K562 (cell line): ENCODE data around the gene EFNA5.

Experiments used
- ESRRA ChIP-seq: fragments of 450-650 bp; IDR thresholded peaks from 2 replicates; pipeline ENCODE4 v1.6.1; 2014; ENCODE audit warnings: low read depth, mild to moderate bottlenecking, moderate library complexity, borderline replicate concordance
- FUS ChIP-seq: fragments of 200-400 bp; formaldehyde crosslinking; optimal IDR thresholded peaks from 2 replicates; pipeline ENCODE3; 2017; ENCODE audit warnings: low read depth, low read length
- HSF4 ChIP-seq: fragments of 250-450 bp; sonication (Bioruptor Pico); IDR thresholded peaks from 2 replicates; pipeline ENCODE4 v2.1.2; 2022; ENCODE audit warnings: mild to moderate bottlenecking, moderate library complexity, borderline replicate concordance
- JUNB ChIP-seq: fragments of 450-650 bp; formaldehyde crosslinking; conservative IDR thresholded peaks from 2 replicates; pipeline ENCODE4 v1.4.0; 2020; ENCODE audit warnings: mild to moderate bottlenecking
- NCOA1 ChIP-seq: fragments of 450-650 bp; IDR thresholded peaks from 2 replicates; pipeline ENCODE4 v1.6.1; 2016; ENCODE audit warnings: low read depth
- POLR2A ChIP-seq: fragments of 450-650 bp; conservative IDR thresholded peaks from 2 replicates; pipeline ENCODE4 v1.6.1; 2016
- SRSF7 ChIP-seq: fragments of 200-400 bp; formaldehyde crosslinking; optimal IDR thresholded peaks from 2 replicates; pipeline ENCODE3; 2017; ENCODE audit warnings: mild to moderate bottlenecking, low read depth, low read length
- TAF1 ChIP-seq: IDR thresholded peaks from 2 replicates; pipeline ENCODE4 v1.6.1; 2011; ENCODE audit warnings: mild to moderate bottlenecking, low read length, moderate library complexity; ENCODE audit not compliant: insufficient read depth, control insufficient read depth, severe bottlenecking; ENCODE audit errors: extremely low read depth
- ZNF146 ChIP-seq: IDR thresholded peaks from one replicate; pipeline ENCODE4 v1.6.1; 2018; ENCODE audit warnings: missing compliant biosample characterization; ENCODE audit not compliant: unreplicated experiment
- ZNF274 ChIP-seq: IDR thresholded peaks from 2 replicates; pipeline ENCODE4 v1.6.1; 2011; ENCODE audit warnings: low read depth, mild to moderate bottlenecking, low read length, moderate library complexity, borderline replicate concordance
- ZNF316 ChIP-seq: fragments of 450-650 bp; IDR thresholded peaks from 2 replicates; pipeline ENCODE4 v1.6.1; 2016
- TF ChIP-seq, protein P1 (sequence below), 3 experiments: IDR thresholded peaks in 2 of 3; conservative IDR thresholded peaks in 1 of 3; 2 replicates each; pipeline ENCODE4 v1.5.1; 2011 to 2012; ENCODE audit warnings: low read length in 3 of 3, mild to moderate bottlenecking in 3 of 3, control low read depth in 2 of 3, improper control_type of control experiment in 1 of 3, inconsistent platforms in 1 of 3, low read depth in 1 of 3, mixed read lengths in 1 of 3, moderate library complexity in 1 of 3; ENCODE audit not compliant: insufficient read depth in 2 of 3
- TF ChIP-seq, protein P2 (sequence below): fragments of 450-650 bp; IDR thresholded peaks from 2 replicates; pipeline ENCODE4 v1.6.1; 2016; ENCODE audit warnings: missing biosample characterization, missing genetic modification characterization
- TF ChIP-seq, protein P3 (sequence below): fragments of 250-450 bp; sonication (Bioruptor Pico); IDR thresholded peaks from 2 replicates; pipeline ENCODE4 v1.5.0; 2020; ENCODE audit warnings: mild to moderate bottlenecking

DNA sequence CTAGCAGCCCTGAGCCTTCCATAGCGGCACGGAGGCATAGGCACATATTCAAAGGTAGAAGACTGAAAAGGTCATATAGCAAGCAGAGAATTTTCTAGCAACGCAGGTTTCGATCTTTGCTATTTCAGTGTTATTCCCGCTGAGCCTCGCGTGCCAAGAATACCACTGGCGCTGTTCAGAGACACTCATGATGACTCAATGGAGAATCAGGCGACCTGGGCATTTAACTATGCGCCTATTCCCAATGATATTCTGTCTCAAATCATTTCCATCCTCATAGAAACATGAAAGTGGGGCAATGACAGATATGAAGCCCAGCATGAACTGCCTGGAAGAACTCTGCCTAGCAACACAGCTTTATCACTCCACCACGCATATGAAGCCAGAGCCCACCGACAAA is 59.9 kb downstream of the EFNA5 start:
- TF ChIP-seq, protein P1, sequence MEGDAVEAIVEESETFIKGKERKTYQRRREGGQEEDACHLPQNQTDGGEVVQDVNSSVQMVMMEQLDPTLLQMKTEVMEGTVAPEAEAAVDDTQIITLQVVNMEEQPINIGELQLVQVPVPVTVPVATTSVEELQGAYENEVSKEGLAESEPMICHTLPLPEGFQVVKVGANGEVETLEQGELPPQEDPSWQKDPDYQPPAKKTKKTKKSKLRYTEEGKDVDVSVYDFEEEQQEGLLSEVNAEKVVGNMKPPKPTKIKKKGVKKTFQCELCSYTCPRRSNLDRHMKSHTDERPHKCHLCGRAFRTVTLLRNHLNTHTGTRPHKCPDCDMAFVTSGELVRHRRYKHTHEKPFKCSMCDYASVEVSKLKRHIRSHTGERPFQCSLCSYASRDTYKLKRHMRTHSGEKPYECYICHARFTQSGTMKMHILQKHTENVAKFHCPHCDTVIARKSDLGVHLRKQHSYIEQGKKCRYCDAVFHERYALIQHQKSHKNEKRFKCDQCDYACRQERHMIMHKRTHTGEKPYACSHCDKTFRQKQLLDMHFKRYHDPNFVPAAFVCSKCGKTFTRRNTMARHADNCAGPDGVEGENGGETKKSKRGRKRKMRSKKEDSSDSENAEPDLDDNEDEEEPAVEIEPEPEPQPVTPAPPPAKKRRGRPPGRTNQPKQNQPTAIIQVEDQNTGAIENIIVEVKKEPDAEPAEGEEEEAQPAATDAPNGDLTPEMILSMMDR (IDR thresholded peaks at IDR 0.05 in 2 of 3, conservative IDR thresholded peaks at IDR 0.05 in 1 of 3; ENCODE audit: insufficient read depth in 2 of 3, low read depth in 1 of 3, low read length in 3 of 3) = no peak
- TF ChIP-seq ESRRA = no peak
- TF ChIP-seq ZNF274 = no peak
- TF ChIP-seq, protein P2, sequence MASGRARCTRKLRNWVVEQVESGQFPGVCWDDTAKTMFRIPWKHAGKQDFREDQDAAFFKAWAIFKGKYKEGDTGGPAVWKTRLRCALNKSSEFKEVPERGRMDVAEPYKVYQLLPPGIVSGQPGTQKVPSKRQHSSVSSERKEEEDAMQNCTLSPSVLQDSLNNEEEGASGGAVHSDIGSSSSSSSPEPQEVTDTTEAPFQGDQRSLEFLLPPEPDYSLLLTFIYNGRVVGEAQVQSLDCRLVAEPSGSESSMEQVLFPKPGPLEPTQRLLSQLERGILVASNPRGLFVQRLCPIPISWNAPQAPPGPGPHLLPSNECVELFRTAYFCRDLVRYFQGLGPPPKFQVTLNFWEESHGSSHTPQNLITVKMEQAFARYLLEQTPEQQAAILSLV (tag) = no peak
- TF ChIP-seq SRSF7 = no peak
- no peak for TF ChIP-seq TAF1
- no peak for TF ChIP-seq HSF4
- TF ChIP-seq NCOA1 = no peak
- TF ChIP-seq, protein P3, sequence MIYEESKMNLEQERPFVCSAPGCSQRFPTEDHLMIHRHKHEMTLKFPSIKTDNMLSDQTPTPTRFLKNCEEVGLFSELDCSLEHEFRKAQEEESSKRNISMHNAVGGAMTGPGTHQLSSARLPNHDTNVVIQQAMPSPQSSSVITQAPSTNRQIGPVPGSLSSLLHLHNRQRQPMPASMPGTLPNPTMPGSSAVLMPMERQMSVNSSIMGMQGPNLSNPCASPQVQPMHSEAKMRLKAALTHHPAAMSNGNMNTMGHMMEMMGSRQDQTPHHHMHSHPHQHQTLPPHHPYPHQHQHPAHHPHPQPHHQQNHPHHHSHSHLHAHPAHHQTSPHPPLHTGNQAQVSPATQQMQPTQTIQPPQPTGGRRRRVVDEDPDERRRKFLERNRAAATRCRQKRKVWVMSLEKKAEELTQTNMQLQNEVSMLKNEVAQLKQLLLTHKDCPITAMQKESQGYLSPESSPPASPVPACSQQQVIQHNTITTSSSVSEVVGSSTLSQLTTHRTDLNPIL = no peak
- no peak for TF ChIP-seq ZNF316
- TF ChIP-seq ZNF146 (CRISPR knock-in tag) = no peak
- TF ChIP-seq FUS = no peak
- TF ChIP-seq POLR2A = no peak
- TF ChIP-seq JUNB = no peak
